OCI-LY3 (cell line): ENCODE results near the gene CATSPERE.

Experiments used
- H2AFZ ChIP-seq: fragments of 200-600, 300-600 bp; shearing (Covaris generic); 2 replicates; pipeline ENCODE4 v1.6.0; 2014; ENCODE audit warnings: antibody characterized with exemption, low read depth, low read length
- H3K27ac ChIP-seq: fragments of 200-600, 300-600 bp; sonication (generic); 2 replicates; pipeline ENCODE4 v1.5.1; 2014; ENCODE audit warnings: mild to moderate bottlenecking, low read length, moderate library complexity, mixed read lengths
- H3K27me3 ChIP-seq: fragments of 200-600, 300-600 bp; sonication (generic); 2 replicates; pipeline ENCODE4 v1.6.1; 2014; ENCODE audit warnings: low read depth, low read length, mixed read lengths
- H3K36me3 ChIP-seq: fragments of 200-600, 300-600 bp; sonication (generic); replicated peaks from 2 replicates; pipeline ENCODE3; 2014; ENCODE audit warnings: low read depth, low read length, mixed read lengths
- H3K4me1 ChIP-seq: fragments of 300-600, 200-600 bp; sonication (generic); 2 replicates; pipeline ENCODE4 v1.6.1; 2014; ENCODE audit warnings: low read length, mixed read lengths
- H3K4me2 ChIP-seq: fragments of 200-600, 300-600 bp; sonication (generic); 2 replicates; pipeline ENCODE4 v1.6.1; 2014; ENCODE audit warnings: low read length, mixed read lengths
- H3K4me3 ChIP-seq: fragments of 300-600, 200-600 bp; sonication (generic); 2 replicates; pipeline ENCODE4 v1.5.1; 2014; ENCODE audit warnings: antibody characterized with exemption, mild to moderate bottlenecking, low read length, moderate library complexity
- H3K79me2 ChIP-seq: fragments of 300-600, 200-600 bp; shearing (Covaris generic); 2 replicates; pipeline ENCODE4 v1.6.1; 2014; ENCODE audit warnings: mild to moderate bottlenecking, low read length, mixed read lengths
- H3K9ac ChIP-seq: fragments of 300-600, 200-600 bp; shearing (Covaris generic); 2 replicates; pipeline ENCODE4 v1.6.0; 2014; ENCODE audit warnings: mild to moderate bottlenecking, low read length, moderate library complexity
- H3K9me3 ChIP-seq: fragments of 200-600, 300-600 bp; shearing (Covaris generic); 2 replicates; pipeline ENCODE4 v1.6.1; 2014; ENCODE audit warnings: low read length, mixed read lengths; ENCODE audit not compliant: insufficient read depth
- H4K20me1 ChIP-seq: fragments of 200-600, 300-600 bp; sonication (generic); 2 replicates; pipeline ENCODE4 v1.6.1; 2016; ENCODE audit warnings: low read length, mixed read lengths; ENCODE audit not compliant: insufficient read depth
- CTCF ChIP-seq: fragments of 200-600, 300-600 bp; sonication (generic); IDR thresholded peaks from 2 replicates; pipeline ENCODE4 v1.5.1; 2014; ENCODE audit warnings: antibody characterized with exemption, low read length, low read depth
- EZH2phosphoT487 ChIP-seq: fragments of 200-600 bp; shearing (Covaris generic); IDR thresholded peaks from 2 replicates; pipeline ENCODE4 v1.6.1; 2018; ENCODE audit warnings: antibody characterized with exemption, mixed run types, low read depth

CATSPERE gene

GRCh38 chr1:244461245-244462071, at the start of gene CATSPERE:
TSS of gene CATSPERE (plus strand) at chr1:244461273. CDS start at chr1:244461430, 157 bp downstream.
- H3K27ac ChIP-seq = peak within 1 kb of the TSS; percentile 52
- no peaks in the 10 kb centered on the region for H3K27me3 ChIP-seq
- peak within 1 kb of the TSS; percentile 79 for H2AFZ ChIP-seq
- H3K36me3 ChIP-seq = no peaks in the 10 kb centered on the region
- H3K9me3 ChIP-seq = no peaks in the 10 kb centered on the region
- peak within 1 kb of the TSS; percentile 82 for H3K4me3 ChIP-seq
- peak within 1 kb of the TSS; percentile 77 for H3K4me2 ChIP-seq
- H4K20me1 ChIP-seq = no peaks in the 10 kb centered on the region
- peak within 1 kb of the TSS; percentile 81 for H3K9ac ChIP-seq
- no peaks in the 10 kb centered on the region for H3K79me2 ChIP-seq
- peaks cover 13% of the 10 kb centered on the region for H3K4me1 ChIP-seq
- no peak for TF ChIP-seq CTCF
- no peak for TF ChIP-seq EZH2phosphoT487

- Histone ChIP-seq H3K79me2 (no peaks in the 10 kb centered on the region), H3K4me1 (peaks cover 16% of the 10 kb centered on the region), H2AFZ (no peak overlapping the region), H3K27me3 (no peaks in the 10 kb centered on the region), H4K20me1 (no peaks in the 10 kb centered on the region), H3K4me3 (no peak overlapping the region), H3K27ac (no peak overlapping the region), H3K9me3 (no peaks in the 10 kb centered on the region), H3K4me2 (no peak overlapping the region), H3K9ac (no peak overlapping the region), H3K36me3 (peaks cover 70% of the 10 kb centered on the region)
- no peak for TF ChIP-seq EZH2phosphoT487
- TF ChIP-seq CTCF = no peak
These were observed 48.9 kb upstream of the CATSPERE start for GRCh38 chr1:244412176-244412575.

- Histone ChIP-seq H3K27ac (no peak overlapping the region), H3K27me3 (no peaks in the 10 kb centered on the region), H3K79me2 (no peaks in the 10 kb centered on the region), H4K20me1 (no peaks in the 10 kb centered on the region), H3K4me3 (no peak overlapping the region), H3K9ac (no peak overlapping the region), H2AFZ (no peak overlapping the region), H3K36me3 (peaks cover 76% of the 10 kb centered on the region), H3K4me2 (no peak overlapping the region), H3K9me3 (no peaks in the 10 kb centered on the region), H3K4me1 (peaks cover 16% of the 10 kb centered on the region)
- no peak for TF ChIP-seq CTCF
- TF ChIP-seq EZH2phosphoT487 = no peak
These were observed 47.3 kb upstream of the CATSPERE start for GRCh38 chr1:244413736-244414135.

GRCh38 chr1:244414543-244414942, 46.5 kb upstream of the CATSPERE start:
- no peak overlapping the region for H3K4me3 ChIP-seq
- no peak overlapping the region for H3K9ac ChIP-seq
- H3K79me2 ChIP-seq = no peaks in the 10 kb centered on the region
- no peaks in the 10 kb centered on the region for H3K9me3 ChIP-seq
- H3K27ac ChIP-seq = no peak overlapping the region
- H2AFZ ChIP-seq = no peak overlapping the region
- H3K4me2 ChIP-seq = no peak overlapping the region
- H3K4me1 ChIP-seq = peaks cover 12% of the 10 kb centered on the region
- no peaks in the 10 kb centered on the region for H4K20me1 ChIP-seq
- no peaks in the 10 kb centered on the region for H3K27me3 ChIP-seq
- peaks cover 83% of the 10 kb centered on the region for H3K36me3 ChIP-seq
- TF ChIP-seq EZH2phosphoT487 (no peak), CTCF (no peak)
